Subcutaneous adipose tissue (tissue), 4 donors: ENCODE data around the gene TUBGCP5. TPM values are rescaled to one million over a fixed set of nuclear protein-coding genes. Genes with fewer than 3 reads are reported as not detected.

Experiments
- total RNA-seq, 4 donors: library from RNA; depleted of rRNA; stranded (reverse); fragments of >200 nt; gene quantifications; one replicate each; pipeline ENCODE4 v1.1.0, GENCODE V29; 2016
- TF ChIP-seq, protein P1 (sequence below): fragments of 450-650 bp; IDR thresholded peaks from one replicate; pipeline ENCODE4 v1.5.1; 2016; ENCODE audit warnings: low read depth, mild to moderate bottlenecking, control low read depth, antibody characterized with exemption, moderate library complexity

TUBGCP5 gene
- total RNA-seq = 10 to 100 TPM; 17.7 to 30.7 (median 27.0) TPM

- TF ChIP-seq, protein P1, sequence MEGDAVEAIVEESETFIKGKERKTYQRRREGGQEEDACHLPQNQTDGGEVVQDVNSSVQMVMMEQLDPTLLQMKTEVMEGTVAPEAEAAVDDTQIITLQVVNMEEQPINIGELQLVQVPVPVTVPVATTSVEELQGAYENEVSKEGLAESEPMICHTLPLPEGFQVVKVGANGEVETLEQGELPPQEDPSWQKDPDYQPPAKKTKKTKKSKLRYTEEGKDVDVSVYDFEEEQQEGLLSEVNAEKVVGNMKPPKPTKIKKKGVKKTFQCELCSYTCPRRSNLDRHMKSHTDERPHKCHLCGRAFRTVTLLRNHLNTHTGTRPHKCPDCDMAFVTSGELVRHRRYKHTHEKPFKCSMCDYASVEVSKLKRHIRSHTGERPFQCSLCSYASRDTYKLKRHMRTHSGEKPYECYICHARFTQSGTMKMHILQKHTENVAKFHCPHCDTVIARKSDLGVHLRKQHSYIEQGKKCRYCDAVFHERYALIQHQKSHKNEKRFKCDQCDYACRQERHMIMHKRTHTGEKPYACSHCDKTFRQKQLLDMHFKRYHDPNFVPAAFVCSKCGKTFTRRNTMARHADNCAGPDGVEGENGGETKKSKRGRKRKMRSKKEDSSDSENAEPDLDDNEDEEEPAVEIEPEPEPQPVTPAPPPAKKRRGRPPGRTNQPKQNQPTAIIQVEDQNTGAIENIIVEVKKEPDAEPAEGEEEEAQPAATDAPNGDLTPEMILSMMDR = no peak
Measured at GRCh38 chr15:23039143-23039916, at the start of gene TUBGCP5. TUBGCP5 (minus strand) TSS chr15:23039569; CDS start chr15:23039543, 26 bp downstream.

DNA sequence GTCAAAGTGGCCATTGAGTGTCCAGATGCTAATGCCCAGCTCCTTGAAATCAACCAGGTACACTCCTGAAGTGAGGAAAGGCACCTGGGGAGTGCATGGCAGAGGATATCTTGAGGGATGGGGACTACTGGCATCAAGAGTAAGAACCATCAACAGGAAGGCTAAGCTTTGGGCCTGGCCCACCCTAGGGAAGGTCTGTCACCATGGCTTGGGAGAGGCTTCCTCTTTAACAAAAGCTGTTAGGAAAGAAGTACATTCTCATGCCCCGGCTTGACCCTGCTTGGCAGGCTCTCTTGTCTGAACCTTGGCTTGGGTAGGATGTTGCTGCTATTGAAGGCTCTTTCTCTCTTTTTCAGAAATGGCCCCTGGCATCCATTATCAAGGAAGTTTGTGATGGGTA, 43.7 kb upstream of the TUBGCP5 start:
- TF ChIP-seq, protein P1 = no peak

DNA sequence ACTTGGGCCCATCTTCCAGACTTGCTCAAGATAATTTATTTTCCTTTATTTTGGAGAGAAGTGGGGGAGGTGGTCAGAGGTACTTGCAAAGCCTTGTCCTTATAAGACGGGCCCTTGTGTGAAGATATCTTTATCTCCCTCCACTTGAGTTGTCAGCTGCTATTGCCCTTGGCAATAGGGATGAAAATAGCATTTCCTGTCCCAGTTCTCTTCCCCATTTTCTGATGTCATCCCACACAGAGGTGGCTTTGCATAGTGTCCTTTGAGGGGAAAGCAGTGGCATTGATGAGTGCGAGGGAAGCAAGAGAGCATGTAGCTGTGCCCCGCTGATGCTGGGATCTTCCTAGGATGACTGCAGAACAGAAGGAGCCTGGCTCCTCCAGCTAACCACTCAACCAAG, 41.9 kb upstream of the TUBGCP5 start:
- TF ChIP-seq, protein P1 = no peak

GRCh38 chr15:23079766-23080165, 40.4 kb upstream of the TUBGCP5 start:
- TF ChIP-seq, protein P1 = no peak

DNA sequence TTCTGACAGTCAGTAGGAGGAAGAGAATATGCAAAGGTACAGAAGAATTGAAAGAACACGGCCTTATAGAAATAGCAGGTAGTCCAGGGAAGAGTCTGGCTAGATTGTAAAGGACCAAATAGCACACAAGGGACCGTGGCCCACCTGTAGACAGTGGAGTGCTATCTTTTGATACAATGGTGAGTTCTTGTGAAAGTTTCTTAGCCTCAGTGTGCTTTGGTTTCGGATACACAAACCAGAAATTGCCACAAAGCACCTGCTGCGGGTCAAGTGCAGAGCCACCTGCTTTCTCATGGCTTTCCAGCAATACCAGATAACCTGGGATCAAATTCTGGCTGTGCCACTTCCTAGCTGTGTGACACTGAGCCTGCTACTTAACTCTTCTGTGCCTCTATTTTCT, 36.6 kb upstream of the TUBGCP5 start:
- TF ChIP-seq, protein P1 = no peak

- TF ChIP-seq, protein P1 = no peak
Measured at GRCh38 chr15:23074684-23075083, 35.3 kb upstream of the TUBGCP5 start.

- TF ChIP-seq, protein P1 = no peak
Measured at GRCh38 chr15:23073890-23074646, 34.7 kb upstream of the TUBGCP5 start.
